ENCODE results near the gene SLC17A7. TPM values are rescaled to one million over a fixed set of nuclear protein-coding genes. Genes with fewer than 3 reads are reported as not detected.
A peak's percentile ranks its signal among the peaks of the same experiment; 100 is the strongest.
"Not testable (repeated sequence)": the region's sequence is repeated elsewhere in the genome, so short reads cannot be mapped to it uniquely, and the experiment has no call there.

Gene SLC17A7
- total RNA-seq, 2 experiments from 2014 or later = 0.19 to 0.55 TPM

- H3K36me3 Mint-ChIP-seq = peaks cover 15% of the 10 kb centered on the region
- DNase-seq = no peak
- H3K9me3 Mint-ChIP-seq (ENCODE audit: low read depth) = no peaks in the 10 kb centered on the region
- CTCF ChIA-PET = no interaction called here
- H3K27ac Mint-ChIP-seq = peak overlapping the region; percentile 29
- no peak overlapping the region for H3K4me3 Mint-ChIP-seq
- ATAC-seq = no peak
- H3K4me1 Mint-ChIP-seq = peaks cover 14% of the 10 kb centered on the region
- H3K27me3 Mint-ChIP-seq = no peaks in the 10 kb centered on the region
Measured at GRCh38 chr19:49463960-49464740, 22.8 kb upstream of the SLC17A7 start.

GRCh38 chr19:49462492-49462891, 21.2 kb upstream of the SLC17A7 start:
- DNase-seq = no peak
- H3K4me1 Mint-ChIP-seq = peaks cover 18% of the 10 kb centered on the region
- peaks cover 14% of the 10 kb centered on the region for H3K36me3 Mint-ChIP-seq
- H3K27ac Mint-ChIP-seq = no peak overlapping the region
- CTCF ChIA-PET = no interaction called here
- no peak overlapping the region for H3K4me3 Mint-ChIP-seq
- ATAC-seq = no peak
- H3K27me3 Mint-ChIP-seq = no peaks in the 10 kb centered on the region
- H3K9me3 Mint-ChIP-seq (ENCODE audit: low read depth) = no peaks in the 10 kb centered on the region

- no peaks in the 10 kb centered on the region for H3K9me3 Mint-ChIP-seq (ENCODE audit: low read depth)
- peaks cover 14% of the 10 kb centered on the region for H3K36me3 Mint-ChIP-seq
- H3K27ac Mint-ChIP-seq = no peak overlapping the region
- ATAC-seq = no peak
- no peak for DNase-seq
- no peak overlapping the region for H3K4me3 Mint-ChIP-seq
- CTCF ChIA-PET = no interaction called here
- H3K4me1 Mint-ChIP-seq = peaks cover 25% of the 10 kb centered on the region
- H3K27me3 Mint-ChIP-seq = no peaks in the 10 kb centered on the region
Measured at GRCh38 chr19:49461656-49462055, 20.3 kb upstream of the SLC17A7 start.

- DNase-seq; H3K27ac Mint-ChIP-seq; H3K27me3 Mint-ChIP-seq; H3K4me3 Mint-ChIP-seq; ATAC-seq; CTCF ChIA-PET; H3K9me3 Mint-ChIP-seq (ENCODE audit: low read depth): not testable (repeated sequence)
- H3K36me3 Mint-ChIP-seq = peaks cover 14% of the 10 kb centered on the region
- H3K4me1 Mint-ChIP-seq = peaks cover 29% of the 10 kb centered on the region
Measured at GRCh38 chr19:49461130-49461529, 19.8 kb upstream of the SLC17A7 start.

- Mint-ChIP-seq H3K9me3 (ENCODE audit: low read depth) (no peaks in the 10 kb centered on the region), H3K36me3 (peaks cover 10% of the 10 kb centered on the region), H3K4me1 (peaks cover 37% of the 10 kb centered on the region), H3K4me3 (no peak overlapping the region), H3K27ac (no peak overlapping the region), H3K27me3 (no peaks in the 10 kb centered on the region)
- CTCF ChIA-PET = interaction anchor here (1.6 to 14.2 kb wide), 2 partner anchors 11 to 33 kb away, joined by 3 to 185 read pairs; partner anchors contain the start of gene FLT3LG
- DNase-seq (no peak), ATAC-seq (no peak)
Measured at GRCh38 chr19:49459388-49459787, 18.1 kb upstream of the SLC17A7 start.

GRCh38 chr19:49458567-49458903, 17.2 kb upstream of the SLC17A7 start:
- no peak overlapping the region for H3K4me3 Mint-ChIP-seq
- ATAC-seq (no peak), DNase-seq (no peak)
- H3K4me1 Mint-ChIP-seq = peaks cover 41% of the 10 kb centered on the region
- H3K27me3 Mint-ChIP-seq = no peaks in the 10 kb centered on the region
- CTCF ChIA-PET = interaction anchor here (1.1 to 14.2 kb wide), 4 partner anchors 12 to 33 kb away, joined by 3 to 185 read pairs (median 6); partner anchors contain the start of gene FLT3LG
- peaks cover 8% of the 10 kb centered on the region for H3K36me3 Mint-ChIP-seq
- peak overlapping the region; percentile 92 for H3K27ac Mint-ChIP-seq
- no peaks in the 10 kb centered on the region for H3K9me3 Mint-ChIP-seq (ENCODE audit: low read depth)

GRCh38 chr19:49456326-49456725, 15.0 kb upstream of the SLC17A7 start:
- DNase-seq = no peak
- CTCF ChIA-PET = interaction anchor here (2.7 to 14.2 kb wide), 3 partner anchors 14 to 20 kb away, joined by 7 to 185 read pairs (median 8); partner anchors contain the start of gene FLT3LG
- ATAC-seq = no peak
- no peaks in the 10 kb centered on the region for H3K9me3 Mint-ChIP-seq (ENCODE audit: low read depth)
- peaks cover 12% of the 10 kb centered on the region for H3K36me3 Mint-ChIP-seq
- no peak overlapping the region for H3K4me3 Mint-ChIP-seq
- H3K4me1 Mint-ChIP-seq = peaks cover 53% of the 10 kb centered on the region
- no peaks in the 10 kb centered on the region for H3K27me3 Mint-ChIP-seq
- H3K27ac Mint-ChIP-seq = peak overlapping the region; percentile 45

GRCh38 chr19:49455773-49456172, 14.4 kb upstream of the SLC17A7 start:
- CTCF ChIA-PET = interaction anchor here (2.8 to 14.2 kb wide), 3 partner anchors 13 to 20 kb away, joined by 7 to 185 read pairs (median 9); partner anchors contain the start of gene FLT3LG
- H3K27me3 Mint-ChIP-seq = no peaks in the 10 kb centered on the region
- H3K4me3 Mint-ChIP-seq = no peak overlapping the region
- H3K4me1 Mint-ChIP-seq = peaks cover 53% of the 10 kb centered on the region
- ATAC-seq = no peak
- H3K9me3 Mint-ChIP-seq (ENCODE audit: low read depth) = no peaks in the 10 kb centered on the region
- peak overlapping the region; percentile 23 for H3K27ac Mint-ChIP-seq
- no peak for DNase-seq
- peaks cover 14% of the 10 kb centered on the region for H3K36me3 Mint-ChIP-seq

GRCh38 chr19:49453757-49454240, 12.5 kb upstream of the SLC17A7 start:
- Mint-ChIP-seq H3K4me1 (peaks cover 63% of the 10 kb centered on the region), H3K36me3 (peaks cover 21% of the 10 kb centered on the region), H3K27ac (peak overlapping the region; percentile 100), H3K9me3 (ENCODE audit: low read depth) (no peaks in the 10 kb centered on the region), H3K4me3 (peak overlapping the region; percentile 99), H3K27me3 (no peaks in the 10 kb centered on the region)
- DNase-seq (no peak), ATAC-seq (peak; percentile 3)
- CTCF ChIA-PET = interaction anchor here (0.9 to 14.2 kb wide), 7 partner anchors 9 to 356 kb away, joined by 3 to 185 read pairs (median 7); partner anchors contain the start of gene FLT3LG

GRCh38 chr19:49453013-49453756, 11.9 kb upstream of the SLC17A7 start, which contains the start of gene ALDH16A1:
Gene ALDH16A1, plus strand, starts transcription at chr19:49453225. Its CDS starts 107 bp downstream, at chr19:49453332.
- DNase-seq (peak; percentile 99), ATAC-seq (peak; percentile 88)
- H3K27me3 Mint-ChIP-seq = no peaks in the 10 kb centered on the region
- H3K4me1 Mint-ChIP-seq = peaks cover 63% of the 10 kb centered on the region
- H3K4me3 Mint-ChIP-seq = peak within 1 kb of the TSS; percentile 99
- no peaks in the 10 kb centered on the region for H3K9me3 Mint-ChIP-seq (ENCODE audit: low read depth)
- CTCF ChIA-PET = interaction anchor here (0.9 to 14.2 kb wide), 9 partner anchors 8 to 356 kb away, joined by 3 to 185 read pairs (median 7); partner anchors contain the start of gene FLT3LG
- peak within 1 kb of the TSS; percentile 100 for H3K27ac Mint-ChIP-seq
- H3K36me3 Mint-ChIP-seq = peaks cover 26% of the 10 kb centered on the region

GRCh38 chr19:49451430-49452181, 10.3 kb upstream of the SLC17A7 start, which contains the start of gene PIH1D1:
Gene PIH1D1, minus strand, starts transcription at chr19:49451814. Its CDS starts 240 bp downstream, at chr19:49451574.
- H3K9me3 Mint-ChIP-seq (ENCODE audit: low read depth) = no peaks in the 10 kb centered on the region
- H3K4me1 Mint-ChIP-seq = peaks cover 60% of the 10 kb centered on the region
- CTCF ChIA-PET = interaction anchor here (0.7 to 14.2 kb wide), 8 partner anchors 9 to 226 kb away, joined by 3 to 185 read pairs (median 6); partner anchors contain the start of genes FLT3LG and PTH2
- ATAC-seq (peak; percentile 71), DNase-seq (peak; percentile 99)
- H3K36me3 Mint-ChIP-seq = peaks cover 30% of the 10 kb centered on the region
- no peaks in the 10 kb centered on the region for H3K27me3 Mint-ChIP-seq
- H3K27ac Mint-ChIP-seq = peak within 1 kb of the TSS; percentile 100
- peak within 1 kb of the TSS; percentile 99 for H3K4me3 Mint-ChIP-seq

GRCh38 chr19:49450405-49450804, 9.1 kb upstream of the SLC17A7 start:
- CTCF ChIA-PET = interaction anchor here (0.6 to 14.2 kb wide), 3 partner anchors 20 to 119 kb away, joined by 3 to 185 read pairs (median 5); partner anchors contain the start of gene FLT3LG
- ATAC-seq = no peak
- no peaks in the 10 kb centered on the region for H3K9me3 Mint-ChIP-seq (ENCODE audit: low read depth)
- H3K4me3 Mint-ChIP-seq = peak overlapping the region; percentile 99
- no peak for DNase-seq
- H3K27me3 Mint-ChIP-seq = no peaks in the 10 kb centered on the region
- H3K4me1 Mint-ChIP-seq = peaks cover 60% of the 10 kb centered on the region
- peaks cover 32% of the 10 kb centered on the region for H3K36me3 Mint-ChIP-seq
- peak overlapping the region; percentile 81 for H3K27ac Mint-ChIP-seq
